ENCODE data around the gene STYX. TPM values are rescaled to one million over a fixed set of nuclear protein-coding genes. Genes with fewer than 3 reads are reported as not detected.

The STYX gene
- total RNA-seq, 6 donors from 2014 or later: 3.0 to 16.5 (median 10.4) TPM

DNA sequence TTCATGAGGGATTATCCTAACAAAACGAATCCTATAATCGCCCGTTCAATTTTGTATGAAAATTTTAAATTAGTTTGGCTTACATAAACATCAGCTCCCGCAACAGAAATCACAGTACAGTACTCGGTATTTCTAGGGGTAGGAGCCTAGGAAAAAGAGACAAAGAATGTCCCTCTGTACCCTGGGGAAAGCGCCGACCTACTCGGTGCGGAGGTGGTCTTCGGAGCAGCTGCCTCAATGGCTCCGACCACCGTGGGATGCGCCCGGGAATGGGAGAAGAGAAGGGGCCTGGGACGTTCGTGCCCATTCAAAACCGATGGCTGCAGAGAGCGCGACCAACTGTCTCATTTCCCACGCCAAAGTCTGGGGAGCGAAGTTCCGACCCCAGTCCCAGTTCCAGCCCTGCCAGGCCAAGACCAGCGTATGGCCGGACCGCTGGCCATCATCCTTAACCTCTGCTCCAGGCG, 60.8 kb downstream of the STYX start:
- ATAC-seq (ENCODE audit: low FRiP score in 2 of 2): no peak
- peak overlapping the region; percentile 77 to 84 (median 83) for H3K4me3 ChIP-seq
- no peaks in the 10 kb centered on the region for H3K9me3 ChIP-seq
- H3K4me1 ChIP-seq: peaks cover 8 to 21% (median 16%) of the 10 kb centered on the region in 4 donors
- DNase-seq: no peak
- no peaks in the 10 kb centered on the region for H3K36me3 ChIP-seq
- peak overlapping the region; percentile 83 to 92 (median 90) for H3K27ac ChIP-seq
- 3 to 4% methylated on average over 17 to 26 of the region's 26 CpGs for WGBS, 2 donors
- no peaks in the 10 kb centered on the region for H3K27me3 ChIP-seq
- no peak for TF ChIP-seq POLR2A (IDR thresholded peaks at IDR 0.05)
- no peak for TF ChIP-seq POLR2AphosphoS5 (IDR thresholded peaks at IDR 0.05)
- TF ChIP-seq EP300 (IDR thresholded peaks at IDR 0.05): no peak
- TF ChIP-seq, protein P1, sequence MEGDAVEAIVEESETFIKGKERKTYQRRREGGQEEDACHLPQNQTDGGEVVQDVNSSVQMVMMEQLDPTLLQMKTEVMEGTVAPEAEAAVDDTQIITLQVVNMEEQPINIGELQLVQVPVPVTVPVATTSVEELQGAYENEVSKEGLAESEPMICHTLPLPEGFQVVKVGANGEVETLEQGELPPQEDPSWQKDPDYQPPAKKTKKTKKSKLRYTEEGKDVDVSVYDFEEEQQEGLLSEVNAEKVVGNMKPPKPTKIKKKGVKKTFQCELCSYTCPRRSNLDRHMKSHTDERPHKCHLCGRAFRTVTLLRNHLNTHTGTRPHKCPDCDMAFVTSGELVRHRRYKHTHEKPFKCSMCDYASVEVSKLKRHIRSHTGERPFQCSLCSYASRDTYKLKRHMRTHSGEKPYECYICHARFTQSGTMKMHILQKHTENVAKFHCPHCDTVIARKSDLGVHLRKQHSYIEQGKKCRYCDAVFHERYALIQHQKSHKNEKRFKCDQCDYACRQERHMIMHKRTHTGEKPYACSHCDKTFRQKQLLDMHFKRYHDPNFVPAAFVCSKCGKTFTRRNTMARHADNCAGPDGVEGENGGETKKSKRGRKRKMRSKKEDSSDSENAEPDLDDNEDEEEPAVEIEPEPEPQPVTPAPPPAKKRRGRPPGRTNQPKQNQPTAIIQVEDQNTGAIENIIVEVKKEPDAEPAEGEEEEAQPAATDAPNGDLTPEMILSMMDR (IDR thresholded peaks at IDR 0.05): no peak

DNA sequence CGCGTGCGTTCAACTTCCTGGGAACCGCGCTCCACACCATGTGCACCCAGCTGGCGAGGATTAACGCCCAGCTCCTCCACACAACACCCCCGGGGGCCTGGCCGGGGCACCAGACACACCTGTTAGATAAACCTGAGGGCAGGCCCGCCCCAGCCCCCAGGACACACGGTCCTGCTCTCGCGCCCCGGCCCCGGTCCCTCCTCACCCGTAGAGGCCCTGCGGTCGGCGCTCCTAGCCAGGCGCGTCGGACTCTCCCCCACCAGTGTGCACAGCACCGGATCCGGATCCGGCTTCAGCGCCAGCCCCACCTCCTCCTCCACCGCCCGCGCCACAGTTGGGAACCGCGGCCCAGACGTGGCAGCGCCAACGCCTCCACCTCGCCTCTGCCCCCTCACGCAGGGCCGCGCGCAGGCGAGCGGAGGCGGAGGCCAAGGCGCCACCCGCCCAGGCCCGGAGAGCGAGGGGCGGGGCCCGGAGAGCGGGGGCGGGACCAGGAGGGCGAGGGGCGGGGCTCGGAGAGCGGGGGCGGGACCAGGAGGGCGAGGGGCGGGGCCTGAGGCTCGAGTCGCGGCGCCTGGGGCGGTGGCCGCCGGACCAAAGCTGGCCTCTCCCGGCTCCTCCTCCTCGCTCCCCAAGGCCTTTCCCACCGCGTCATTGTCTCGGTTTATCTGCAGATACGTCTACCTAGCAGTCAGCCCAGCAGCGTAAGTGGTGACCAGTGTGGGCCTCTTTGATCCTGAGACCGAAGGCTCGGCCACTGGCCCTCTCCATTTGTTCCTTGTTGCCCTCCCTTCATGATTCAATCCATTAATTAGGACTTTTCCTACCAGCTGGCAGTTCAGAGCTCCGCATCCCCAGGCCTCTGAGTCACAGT, 61.5 kb downstream of the STYX start, which contains the start of gene GNPNAT1:
TSS of gene GNPNAT1 (minus strand) at position 385 of the 874 bp plus-strand sequence. CDS start 6,957 bp downstream, outside the sequence.
- no peaks in the 10 kb centered on the region for H3K9me3 ChIP-seq
- no peaks in the 10 kb centered on the region for H3K27me3 ChIP-seq
- H3K4me3 ChIP-seq: peak within 1 kb of the TSS; percentile 77 to 84 (median 83)
- H3K36me3 ChIP-seq: no peaks in the 10 kb centered on the region
- peaks cover 8 to 21% (median 16%) of the 10 kb centered on the region in 4 donors for H3K4me1 ChIP-seq
- peak; percentile 97 to 98 for ATAC-seq (ENCODE audit: low FRiP score in 2 of 2)
- DNase-seq: peak; percentile 88 to 97
- WGBS, 2 donors: 5 to 24% methylated on average over 4 to 35 of the region's 74 CpGs
- H3K27ac ChIP-seq: peak within 1 kb of the TSS; percentile 83 to 92 (median 90)
- peak; percentile 79 to 88 for TF ChIP-seq POLR2AphosphoS5 (IDR thresholded peaks at IDR 0.05)
- TF ChIP-seq, protein P1 (IDR thresholded peaks at IDR 0.05): no peak
- peak in 2 of 4 donors; percentile 39 to 72 for TF ChIP-seq POLR2A (IDR thresholded peaks at IDR 0.05)
- TF ChIP-seq EP300 (IDR thresholded peaks at IDR 0.05): no peak

DNA sequence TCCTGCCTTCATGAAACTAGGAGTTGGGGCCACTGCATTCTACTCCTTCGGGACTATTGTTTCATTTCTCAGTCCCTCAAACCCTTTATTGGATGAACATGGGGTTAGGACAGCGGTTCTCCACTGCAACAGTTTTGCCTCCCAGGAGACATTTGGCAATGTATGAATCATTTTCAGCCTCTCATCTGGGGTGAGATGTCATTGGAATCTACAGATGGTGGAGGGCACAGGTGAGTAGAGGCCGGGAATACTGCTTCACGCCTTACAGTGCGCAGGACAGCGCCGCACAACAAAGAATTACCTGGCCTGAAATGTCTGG, 62.1 kb downstream of the STYX start:
- WGBS, 2 donors: 85 to 86% methylated on average over 7 of the region's 7 CpGs
- Histone ChIP-seq H3K27me3 (no peaks in the 10 kb centered on the region), H3K27ac (peak overlapping the region; percentile 83 to 92 (median 90)), H3K9me3 (no peaks in the 10 kb centered on the region), H3K4me3 (peak overlapping the region; percentile 15 to 83 (median 80)), H3K4me1 (peaks cover 8 to 21% (median 16%) of the 10 kb centered on the region in 4 donors), H3K36me3 (no peaks in the 10 kb centered on the region)
- ATAC-seq (ENCODE audit: low FRiP score in 2 of 2) (no peak), DNase-seq (no peak)
- TF ChIP-seq, protein P1 (IDR thresholded peaks at IDR 0.05): no peak
- no peak for TF ChIP-seq POLR2A (IDR thresholded peaks at IDR 0.05)
- TF ChIP-seq POLR2AphosphoS5 (IDR thresholded peaks at IDR 0.05): no peak
- no peak for TF ChIP-seq EP300 (IDR thresholded peaks at IDR 0.05)

DNA sequence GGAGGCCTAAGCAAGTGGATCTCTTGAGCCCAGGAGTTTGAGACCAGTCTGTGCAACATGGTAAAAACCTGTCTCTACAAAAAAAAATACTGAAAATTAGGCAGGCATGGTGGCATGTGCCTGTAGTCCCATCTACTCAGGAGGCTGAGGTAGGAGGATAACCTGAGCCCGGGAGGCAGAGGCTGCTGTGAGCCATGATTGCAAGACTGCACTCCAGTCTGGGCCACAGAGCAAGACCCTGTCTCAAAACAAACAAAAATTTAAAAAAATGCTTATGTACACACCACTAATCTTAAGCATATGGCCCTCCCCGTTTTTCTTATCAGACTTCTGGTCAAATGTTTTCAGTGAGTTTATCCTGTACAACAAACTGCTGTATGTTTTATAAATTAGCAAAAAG, 63.1 kb downstream of the STYX start:
- Histone ChIP-seq H3K36me3 (no peaks in the 10 kb centered on the region), H3K9me3 (no peaks in the 10 kb centered on the region), H3K4me1 (peaks cover 8 to 21% (median 16%) of the 10 kb centered on the region in 4 donors), H3K27me3 (no peaks in the 10 kb centered on the region), H3K4me3 (no peak overlapping the region), H3K27ac (no peak overlapping the region)
- TF ChIP-seq EP300 (IDR thresholded peaks at IDR 0.05): no peak
- TF ChIP-seq, protein P1 (IDR thresholded peaks at IDR 0.05): no peak
- TF ChIP-seq POLR2AphosphoS5 (IDR thresholded peaks at IDR 0.05): no peak
- TF ChIP-seq POLR2A (IDR thresholded peaks at IDR 0.05): no peak
- ATAC-seq (ENCODE audit: low FRiP score in 2 of 2): no peak
- WGBS, 2 donors: 71 to 72% methylated on average over 2 of the region's 2 CpGs
- DNase-seq: no peak

Data from upper lobe of left lung (tissue), 6 donors.